ENCODE results near the gene GNAI2.

The GNAI2 gene

DNA sequence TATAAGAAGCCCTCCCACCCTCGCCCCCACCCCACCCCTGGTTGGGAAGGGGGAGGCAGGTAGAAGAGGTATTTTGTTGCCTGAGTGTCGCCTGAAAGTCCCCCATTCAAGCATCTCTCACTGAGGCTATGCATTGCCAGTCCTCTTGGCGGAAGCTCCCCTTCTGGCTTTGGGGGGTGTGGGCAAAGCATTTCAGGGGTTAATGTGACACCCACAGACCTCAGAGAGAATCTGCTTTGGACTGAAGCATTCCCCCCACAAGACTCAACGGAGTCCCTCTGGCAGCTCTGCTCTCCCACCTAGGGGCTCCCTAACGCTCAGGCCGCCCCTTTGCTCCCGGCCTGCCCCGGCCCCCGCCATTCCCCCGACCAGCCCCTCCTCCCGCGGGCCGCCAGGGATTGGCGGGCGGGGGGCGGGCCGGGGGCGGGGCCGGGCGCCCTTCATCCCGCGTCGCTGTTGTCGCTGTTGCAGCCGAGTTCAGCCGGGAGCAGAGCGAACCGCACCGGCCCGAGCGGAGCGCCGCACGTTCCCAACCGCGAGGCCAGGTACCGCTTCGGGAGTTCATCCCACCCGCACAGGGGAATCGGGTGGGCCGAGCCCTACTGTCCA lies 31.1 kb upstream of the GNAI2 start, which contains the start of gene SLC38A3:
Gene SLC38A3, plus strand, starts transcription at position 468 of the 609 bp plus-strand sequence. CDS start 8,929 bp downstream, outside the sequence.
- no peak within 1 kb of the TSS for H3K4me3 ChIP-seq (ENCODE audit: control insufficient read depth, low read depth, low read length)
- no peak for TF ChIP-seq CTCF (conservative IDR thresholded peaks at IDR 0.05; ENCODE audit: control insufficient read depth, insufficient read depth, low read depth, low read length)
- no peak for DNase-seq (ENCODE audit: low read depth)

GRCh38 chr3:50205413-50206276 lies 30.4 kb upstream of the GNAI2 start:
- H3K4me3 ChIP-seq (ENCODE audit: control insufficient read depth, low read depth, low read length), result no peak overlapping the region
- no peak for DNase-seq (ENCODE audit: low read depth)
- TF ChIP-seq CTCF (conservative IDR thresholded peaks at IDR 0.05; ENCODE audit: control insufficient read depth, insufficient read depth, low read depth, low read length), result no peak

- no peak for TF ChIP-seq CTCF (conservative IDR thresholded peaks at IDR 0.05; ENCODE audit: control insufficient read depth, insufficient read depth, low read depth, low read length)
- no peak overlapping the region for H3K4me3 ChIP-seq (ENCODE audit: control insufficient read depth, low read depth, low read length)
- DNase-seq (ENCODE audit: low read depth), result no peak
Observed at GRCh38 chr3:50207359-50208042, 28.5 kb upstream of the GNAI2 start.

GRCh38 chr3:50208677-50209344 lies 27.2 kb upstream of the GNAI2 start:
- DNase-seq (ENCODE audit: low read depth), result no peak
- no peak for TF ChIP-seq CTCF (conservative IDR thresholded peaks at IDR 0.05; ENCODE audit: control insufficient read depth, insufficient read depth, low read depth, low read length)
- H3K4me3 ChIP-seq (ENCODE audit: control insufficient read depth, low read depth, low read length), result no peak overlapping the region

DNA sequence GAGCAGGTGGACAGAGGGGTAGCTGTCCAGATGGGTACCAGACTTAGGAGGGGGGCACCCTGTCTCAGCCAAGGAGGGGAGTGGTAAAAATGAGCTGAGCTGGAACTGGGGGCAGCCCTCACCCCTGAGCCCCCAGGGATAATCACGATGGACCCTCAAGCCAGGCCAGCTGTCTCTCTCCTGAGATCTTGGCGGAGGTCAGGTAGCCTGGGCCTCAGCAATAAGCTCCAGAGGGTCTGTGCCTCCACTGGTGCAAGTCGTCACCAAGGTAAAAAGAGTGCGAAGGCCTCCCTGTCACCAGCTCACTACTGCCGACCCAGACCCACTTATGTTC lies 25.9 kb upstream of the GNAI2 start:
- TF ChIP-seq CTCF (conservative IDR thresholded peaks at IDR 0.05; ENCODE audit: control insufficient read depth, insufficient read depth, low read depth, low read length), result no peak
- H3K4me3 ChIP-seq (ENCODE audit: control insufficient read depth, low read depth, low read length), result no peak overlapping the region
- DNase-seq (ENCODE audit: low read depth), result no peak

Data from fibroblast of mammary gland (primary cell).